ENCODE results near the gene SPAG17. TPM values are rescaled to one million over a fixed set of nuclear protein-coding genes. Genes with fewer than 3 reads are reported as not detected.

SPAG17 gene
- total RNA-seq, 4 donors from 2014 or later = not detected

GRCh38 chr1:118117521-118117920 lies 67.5 kb downstream of the SPAG17 start:
- DNase-seq = no peak
- no peak overlapping the region for H3K4me3 ChIP-seq
- TF ChIP-seq, protein P1, sequence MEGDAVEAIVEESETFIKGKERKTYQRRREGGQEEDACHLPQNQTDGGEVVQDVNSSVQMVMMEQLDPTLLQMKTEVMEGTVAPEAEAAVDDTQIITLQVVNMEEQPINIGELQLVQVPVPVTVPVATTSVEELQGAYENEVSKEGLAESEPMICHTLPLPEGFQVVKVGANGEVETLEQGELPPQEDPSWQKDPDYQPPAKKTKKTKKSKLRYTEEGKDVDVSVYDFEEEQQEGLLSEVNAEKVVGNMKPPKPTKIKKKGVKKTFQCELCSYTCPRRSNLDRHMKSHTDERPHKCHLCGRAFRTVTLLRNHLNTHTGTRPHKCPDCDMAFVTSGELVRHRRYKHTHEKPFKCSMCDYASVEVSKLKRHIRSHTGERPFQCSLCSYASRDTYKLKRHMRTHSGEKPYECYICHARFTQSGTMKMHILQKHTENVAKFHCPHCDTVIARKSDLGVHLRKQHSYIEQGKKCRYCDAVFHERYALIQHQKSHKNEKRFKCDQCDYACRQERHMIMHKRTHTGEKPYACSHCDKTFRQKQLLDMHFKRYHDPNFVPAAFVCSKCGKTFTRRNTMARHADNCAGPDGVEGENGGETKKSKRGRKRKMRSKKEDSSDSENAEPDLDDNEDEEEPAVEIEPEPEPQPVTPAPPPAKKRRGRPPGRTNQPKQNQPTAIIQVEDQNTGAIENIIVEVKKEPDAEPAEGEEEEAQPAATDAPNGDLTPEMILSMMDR (IDR thresholded peaks at IDR 0.05) = no peak
- no peak for TF ChIP-seq POLR2A (IDR thresholded peaks at IDR 0.05)
- no peaks in the 10 kb centered on the region for H3K4me1 ChIP-seq
- no peaks in the 10 kb centered on the region for H3K36me3 ChIP-seq
- H3K27me3 ChIP-seq = no peaks in the 10 kb centered on the region
- H3K27ac ChIP-seq = no peak overlapping the region
- H3K9me3 ChIP-seq = no peaks in the 10 kb centered on the region

DNA sequence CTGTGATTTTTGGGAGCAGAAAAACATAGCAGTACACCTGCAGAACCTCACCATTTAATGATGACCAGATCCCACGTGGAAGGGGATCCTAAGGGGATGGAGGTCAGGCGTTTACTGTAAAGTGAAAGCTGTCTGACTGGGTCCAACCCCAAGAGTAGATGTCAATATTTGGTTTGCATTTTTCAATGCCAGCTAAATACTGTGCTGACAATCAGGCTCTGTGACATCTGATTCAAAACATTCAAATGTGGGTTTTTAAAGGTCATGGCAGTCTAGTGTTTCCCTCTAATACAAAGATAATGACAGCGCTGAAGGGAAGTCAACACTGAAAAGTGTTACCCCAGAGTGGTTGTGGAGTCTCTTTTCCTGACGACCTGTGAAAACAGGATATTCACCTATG lies 68.1 kb downstream of the SPAG17 start:
- H3K4me3 ChIP-seq = no peak overlapping the region
- TF ChIP-seq, protein P1 (IDR thresholded peaks at IDR 0.05) = no peak
- TF ChIP-seq POLR2A (IDR thresholded peaks at IDR 0.05) = no peak
- no peaks in the 10 kb centered on the region for H3K9me3 ChIP-seq
- DNase-seq = no peak
- H3K4me1 ChIP-seq = no peaks in the 10 kb centered on the region
- no peaks in the 10 kb centered on the region for H3K36me3 ChIP-seq
- no peaks in the 10 kb centered on the region for H3K27me3 ChIP-seq
- H3K27ac ChIP-seq = no peak overlapping the region

DNA sequence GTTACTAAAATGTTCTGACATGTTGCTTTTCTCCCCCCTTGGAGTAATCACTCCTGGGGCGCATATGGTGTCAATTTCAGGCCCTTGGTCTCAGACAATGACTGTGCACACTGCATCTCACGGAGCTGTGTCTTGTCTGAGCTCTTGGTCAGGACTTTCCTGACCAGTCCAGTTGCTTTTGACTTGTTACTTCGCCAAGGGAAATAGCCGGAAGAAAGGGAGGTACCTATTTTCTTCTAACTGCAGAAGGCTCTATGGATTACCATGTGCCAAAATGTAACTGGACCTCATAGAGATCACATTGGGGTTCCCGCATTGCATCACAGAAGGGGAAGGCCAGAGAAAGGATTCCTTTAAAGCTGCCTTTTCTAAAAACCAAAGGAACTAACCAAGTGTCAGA lies 68.6 kb downstream of the SPAG17 start:
- DNase-seq = no peak
- Histone ChIP-seq H3K27ac (no peak overlapping the region), H3K9me3 (no peaks in the 10 kb centered on the region), H3K4me1 (no peaks in the 10 kb centered on the region), H3K36me3 (no peaks in the 10 kb centered on the region), H3K4me3 (no peak overlapping the region), H3K27me3 (no peaks in the 10 kb centered on the region)
- TF ChIP-seq POLR2A (IDR thresholded peaks at IDR 0.05) = no peak
- TF ChIP-seq, protein P1 (IDR thresholded peaks at IDR 0.05) = no peak

DNA sequence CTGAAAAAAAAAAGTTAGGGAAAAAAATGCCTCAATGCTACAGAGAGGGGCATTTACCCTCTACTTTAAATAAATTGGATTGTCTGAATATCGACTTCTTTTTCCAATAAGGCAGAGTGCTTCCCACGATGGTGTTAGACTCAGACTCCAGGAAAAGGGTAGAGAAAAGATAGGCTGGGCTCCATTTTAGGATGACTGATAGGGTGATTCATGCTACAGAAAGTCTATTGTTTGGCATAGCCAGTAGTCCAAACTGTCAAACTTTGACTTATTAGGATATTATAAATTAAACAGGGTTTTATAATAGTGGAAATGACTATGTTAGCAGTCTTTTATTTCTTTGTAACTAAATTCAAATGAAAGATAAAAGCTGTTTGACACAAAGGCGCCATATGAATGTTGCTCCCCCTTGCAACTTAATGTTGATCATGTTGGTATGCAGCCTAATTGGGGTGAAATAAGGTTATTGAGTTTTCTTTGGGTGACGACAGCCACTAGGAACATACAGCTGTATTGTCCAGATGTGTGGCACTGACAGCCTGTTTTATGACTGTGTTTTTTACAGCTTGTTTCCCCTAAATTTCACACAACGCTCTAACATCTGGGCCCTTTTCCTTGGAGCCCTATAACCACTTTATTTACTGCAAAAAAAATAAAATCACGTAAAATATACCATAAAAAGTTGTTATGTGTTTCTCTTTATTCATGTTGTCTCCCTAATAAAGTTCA lies 69.3 kb downstream of the SPAG17 start:
- DNase-seq = no peak
- Histone ChIP-seq H3K27me3 (no peaks in the 10 kb centered on the region), H3K27ac (no peak overlapping the region), H3K4me1 (no peaks in the 10 kb centered on the region), H3K9me3 (no peaks in the 10 kb centered on the region), H3K36me3 (no peaks in the 10 kb centered on the region), H3K4me3 (no peak overlapping the region)
- TF ChIP-seq, protein P1 (IDR thresholded peaks at IDR 0.05) = no peak
- TF ChIP-seq POLR2A (IDR thresholded peaks at IDR 0.05) = no peak

GRCh38 chr1:118113261-118113660 lies 71.8 kb downstream of the SPAG17 start:
- Histone ChIP-seq H3K36me3 (no peaks in the 10 kb centered on the region), H3K4me1 (no peaks in the 10 kb centered on the region), H3K27me3 (no peaks in the 10 kb centered on the region), H3K9me3 (no peaks in the 10 kb centered on the region), H3K27ac (no peak overlapping the region), H3K4me3 (no peak overlapping the region)
- no peak for DNase-seq
- TF ChIP-seq, protein P1 (IDR thresholded peaks at IDR 0.05) = no peak
- no peak for TF ChIP-seq POLR2A (IDR thresholded peaks at IDR 0.05)

Measured in Peyer's patch (tissue), 4 donors.